Bronchial epithelial cell (primary cell): Measurements from ENCODE around the gene KSR1. TPM values are rescaled to one million over a fixed set of nuclear protein-coding genes. Genes with fewer than 3 reads are reported as not detected.

Source experiments
- DNase-seq: peaks from one replicate; pipeline ENCODE4 v3.0.0-alpha.2; 2010; ENCODE audit warnings: low read depth
- FAIRE-seq: peaks from 2 replicates; lab custom pipeline; 2011; peaks lifted over from hg19 to GRCh38; lab: Jason Lieb, UNC
- H3K27me3 ChIP-seq: 2 replicates; pipeline ENCODE4 v1.5.1; 2011; ENCODE audit warnings: low read length; ENCODE audit not compliant: control insufficient read depth, insufficient read depth
- H3K36me3 ChIP-seq: 2 replicates; pipeline ENCODE4 v1.5.1; 2011; ENCODE audit warnings: low read length; ENCODE audit not compliant: control insufficient read depth, insufficient read depth
- H3K4me3 ChIP-seq: 2 replicates; pipeline ENCODE4 v1.5.1; 2011; ENCODE audit warnings: mild to moderate bottlenecking, low read depth, low read length, control low read depth
- CTCF ChIP-seq: IDR thresholded peaks from 2 replicates; pipeline ENCODE4 v1.5.1; 2011; ENCODE audit warnings: mild to moderate bottlenecking, moderate library complexity, low read length, control low read depth, inconsistent platforms; ENCODE audit not compliant: insufficient read depth, severe bottlenecking
- total RNA-seq: library from RNA; depleted of rRNA; stranded (reverse); fragments of >200 nt; gene quantifications from 2 replicates; pipeline ENCODE4 v1.2.1, GENCODE V29; 2014

Gene KSR1
- total RNA-seq, 1 donor from 2014 or later = 0.53 TPM

- Histone ChIP-seq H3K4me3 (no peak overlapping the region), H3K36me3 (no peaks in the 10 kb centered on the region), H3K27me3 (peaks cover 4% of the 10 kb centered on the region)
- no peak for TF ChIP-seq CTCF
- no peak for FAIRE-seq
- DNase-seq = no peak
These were observed 3.2 kb downstream of the KSR1 start for GRCh38 chr17:27459433-27459832.

GRCh38 chr17:27460196-27460725 is 4.0 kb downstream of the KSR1 start:
- no peak for FAIRE-seq
- Histone ChIP-seq H3K36me3 (no peaks in the 10 kb centered on the region), H3K4me3 (no peak overlapping the region), H3K27me3 (peaks cover 4% of the 10 kb centered on the region)
- no peak for TF ChIP-seq CTCF
- DNase-seq = no peak

GRCh38 chr17:27461192-27461859 is 5.1 kb downstream of the KSR1 start:
- Histone ChIP-seq H3K4me3 (no peak overlapping the region), H3K36me3 (no peaks in the 10 kb centered on the region), H3K27me3 (peaks cover 4% of the 10 kb centered on the region)
- DNase-seq (no peak), FAIRE-seq (no peak)
- no peak for TF ChIP-seq CTCF

GRCh38 chr17:27462149-27462548 is 5.9 kb downstream of the KSR1 start:
- FAIRE-seq = no peak

GRCh38 chr17:27462714-27463113 is 6.5 kb downstream of the KSR1 start:
- FAIRE-seq (no peak), DNase-seq (no peak)
- Histone ChIP-seq H3K36me3 (no peaks in the 10 kb centered on the region), H3K27me3 (peaks cover 2% of the 10 kb centered on the region), H3K4me3 (no peak overlapping the region)
- no peak for TF ChIP-seq CTCF

More at GRCh38 chr17:27462149-27462548, 5.9 kb downstream of the KSR1 start:
- H3K4me3 ChIP-seq = no peak overlapping the region
- DNase-seq = no peak
- H3K27me3 ChIP-seq = peaks cover 4% of the 10 kb centered on the region
- TF ChIP-seq CTCF = no peak
- H3K36me3 ChIP-seq = no peaks in the 10 kb centered on the region
